AG04449 (cell line): ENCODE results near the gene PPP2R3B.

Experiments used
- CTCF ChIA-PET: fragments of 350-600 bp; formaldehyde crosslinking; extraction: SDS; loops from one replicate; lab custom pipeline; 2021; ENCODE audit warnings: antibody characterized with exemption; lab: Yijun Ruan, JAX
- POLR2A ChIA-PET: fragments of 400-600, 350-600 bp; formaldehyde crosslinking; extraction: SDS; loops from one replicate; lab custom pipeline; 2020; ENCODE audit warnings: antibody characterized with exemption, inconsistent platforms; lab: Yijun Ruan, JAX
- DNase-seq: peaks from one replicate; pipeline ENCODE4 v3.0.0-alpha.2; 2010; ENCODE audit warnings: low read depth, low spot score
- H3K4me3 ChIP-seq: 2 replicates; pipeline ENCODE4 v1.5.1; 2011; ENCODE audit warnings: low read depth, mild to moderate bottlenecking, control low read depth, low read length
- CTCF ChIP-seq: IDR thresholded peaks from one replicate; pipeline ENCODE4 v1.5.1; 2011; ENCODE audit warnings: mild to moderate bottlenecking, moderate library complexity, low read length, control low read depth, inconsistent platforms; ENCODE audit not compliant: insufficient read depth; ENCODE audit errors: missing control alignments

The PPP2R3B gene

GRCh38 chrX:288561-288991, 98.1 kb downstream of the PPP2R3B start:
- ChIA-PET CTCF (no interaction called here), POLR2A (no interaction called here)
- no peak for TF ChIP-seq CTCF
- H3K4me3 ChIP-seq = no peak overlapping the region
- DNase-seq = no peak

GRCh38 chrX:287670-288069, 99.0 kb downstream of the PPP2R3B start:
- CTCF ChIA-PET = no interaction called here
- no peak for DNase-seq

GRCh38 chrX:285076-285677, 101.5 kb downstream of the PPP2R3B start:
- no peak overlapping the region for H3K4me3 ChIP-seq
- DNase-seq = no peak
- TF ChIP-seq CTCF = no peak
- CTCF ChIA-PET = no interaction called here
- POLR2A ChIA-PET = no interaction called here

More at GRCh38 chrX:287670-288069, 99.0 kb downstream of the PPP2R3B start:
- TF ChIP-seq CTCF = no peak
- H3K4me3 ChIP-seq = no peak overlapping the region
- POLR2A ChIA-PET = no interaction called here
